Right lobe of liver (tissue), 6 donors: Measurements from ENCODE around the gene PTGES2. TPM values are rescaled to one million over a fixed set of nuclear protein-coding genes. Genes with fewer than 3 reads are reported as not detected.
"Not testable (repeated sequence)": the region's sequence is repeated elsewhere in the genome, so short reads cannot be mapped to it uniquely, and the experiment has no call there.

Source experiments
- ATAC-seq, 4 donors: fragments of 200-7000 bp; cut with Tn5 transposase; one replicate each; pipeline ENCODE4 v1.9.1; 2020; ENCODE audit warnings: mild to moderate bottlenecking in 4 of 4, moderate library complexity in 4 of 4
- DNase-seq, 3 donors: peaks; one replicate each; pipeline ENCODE4 v3.0.0-alpha.2; 2020
- H3K27ac ChIP-seq, 3 donors: fragments of 200-600 bp; one replicate each; pipeline ENCODE4 v1.8.0; 2022
- H3K27me3 ChIP-seq, 2 donors: fragments of 200-600 bp; one replicate each; pipeline ENCODE4 v1.8.0; 2022
- H3K36me3 ChIP-seq, 4 donors: fragments of 200-600 bp; sonication (generic) in 1 of 4; one replicate each; pipeline versions ENCODE4 v1.5.1 to v1.8.0; 2017 to 2022; ENCODE audit warnings: control low read depth in 1 of 4
- H3K4me1 ChIP-seq, 4 donors: fragments of 200-600 bp; sonication (generic) in 1 of 4; one replicate each; pipeline versions ENCODE4 v1.5.1 to v1.8.0; 2017 to 2022; ENCODE audit warnings: control low read depth in 1 of 4
- H3K4me3 ChIP-seq, 3 donors: fragments of 200-600 bp; one replicate each; pipeline ENCODE4 v1.8.0; 2022
- H3K9me3 ChIP-seq, 4 donors: fragments of 200-600 bp; sonication (generic) in 1 of 4; one replicate each; pipeline versions ENCODE4 v1.5.1 to v1.8.0; 2017 to 2022; ENCODE audit warnings: control low read depth in 1 of 4
- POLR2A ChIP-seq: fragments of 450-650 bp; IDR thresholded peaks from one replicate; pipeline ENCODE4 v1.6.1; 2017; ENCODE audit warnings: antibody characterized with exemption, mild to moderate bottlenecking
- WGBS: methylation state at CpG from one replicate; pipeline ENCODE4 v1.1.6; 2018; ENCODE audit warnings: low coverage, low lambda C conversion rate; ENCODE audit not compliant: insufficient coverage; ENCODE audit errors: missing lambda C conversion rate; 5-methylcytosine and 5-hydroxymethylcytosine counted together
- intact Hi-C, 2 donors: fragments of 100-400 bp; cut with DNase I; formaldehyde crosslinking; loops; one replicate each; pipeline versions ENCODE4 v1.11.2 to v1.14.1; 2022
- total RNA-seq, 6 experiments: library from RNA; depleted of rRNA in 2 of 6; stranded (reverse); fragments of >200 nt in 2 of 6; fragmentation: NEBNext Ultra II Directional in 3 of 6; extraction: Animal tissue kit (Norgen Biotek cat#: 25700) in 3 of 6; gene quantifications; one replicate each; pipeline versions ENCODE4 v1.1.0 to v1.2.4, GENCODE V29; 2016 to 2023
- TF ChIP-seq, protein P1 (sequence below), 4 donors: fragments of 200-600 bp in 3 of 4; fragments of 450-650 bp in 1 of 4; IDR thresholded peaks; one replicate each; pipeline versions ENCODE4 v1.5.1 to v1.8.0; 2016 to 2022; ENCODE audit warnings: antibody characterized with exemption in 4 of 4, mild to moderate bottlenecking in 2 of 4
- donor health status: DM: no; HTN: yes; CAD: no.
- donor health status: DM: no; HTN: no; CAD: no.
- donor health status: DM: no; HTN: no; CAD: no.
- donor health status: DM: no; HTN: yes; CAD: no.
- donor health status: DM: no; HTN: yes; CAD: no.

The PTGES2 gene
- total RNA-seq, 6 experiments from 2014 or later, result 27.2 to 67.2 (median 30.5) TPM

DNA sequence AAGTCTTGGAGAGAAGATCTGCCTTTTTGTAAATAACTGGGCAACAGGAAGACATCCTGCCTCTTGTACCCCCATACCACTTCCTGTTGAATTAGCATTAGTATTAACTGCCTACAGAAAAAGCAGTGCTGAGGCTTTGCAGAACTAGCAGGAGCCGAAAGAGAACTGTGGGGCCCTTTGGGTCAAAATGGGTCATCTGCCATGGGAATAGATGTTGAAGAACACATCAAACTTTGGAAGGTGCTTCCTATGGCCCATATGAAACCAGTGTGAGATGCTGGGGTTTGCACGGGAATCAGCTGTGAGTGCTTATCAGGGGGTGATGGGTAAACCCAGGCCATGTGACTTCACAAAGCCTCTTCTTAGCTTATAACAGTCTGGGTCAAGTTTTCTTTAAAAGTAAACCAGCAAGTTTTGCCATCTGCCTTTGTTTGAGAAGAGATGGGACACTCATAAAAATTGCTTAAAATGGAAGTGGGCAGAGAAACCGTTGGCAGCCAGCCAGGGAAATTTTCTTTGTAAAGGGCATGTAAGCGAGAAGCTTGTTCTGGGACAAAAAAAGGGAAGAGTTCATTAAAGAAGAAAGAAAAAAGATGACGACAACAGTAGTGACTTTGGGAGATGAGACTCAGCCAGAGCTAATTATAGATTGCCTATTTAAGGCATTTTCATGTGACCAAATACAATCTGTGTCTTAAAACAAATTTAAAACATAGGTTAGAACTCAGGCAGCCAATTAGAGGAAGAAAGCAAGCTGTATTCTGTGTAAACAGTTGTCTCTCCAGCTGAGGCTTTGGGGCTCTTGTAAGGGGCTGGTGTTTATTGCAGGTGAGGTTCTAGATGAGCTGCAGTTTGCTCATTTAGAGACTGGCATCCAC is 55.1 kb downstream of the PTGES2 start:
- ATAC-seq, result peak in 1 of 4 donors; percentile 6
- WGBS, result 1% methylated on average over 5 of the region's 5 CpGs
- no peaks in the 10 kb centered on the region for H3K27me3 ChIP-seq
- H3K4me3 ChIP-seq, result no peak overlapping the region
- no peaks in the 10 kb centered on the region for H3K36me3 ChIP-seq
- intact Hi-C loops, result no loop called here
- TF ChIP-seq, protein P1, sequence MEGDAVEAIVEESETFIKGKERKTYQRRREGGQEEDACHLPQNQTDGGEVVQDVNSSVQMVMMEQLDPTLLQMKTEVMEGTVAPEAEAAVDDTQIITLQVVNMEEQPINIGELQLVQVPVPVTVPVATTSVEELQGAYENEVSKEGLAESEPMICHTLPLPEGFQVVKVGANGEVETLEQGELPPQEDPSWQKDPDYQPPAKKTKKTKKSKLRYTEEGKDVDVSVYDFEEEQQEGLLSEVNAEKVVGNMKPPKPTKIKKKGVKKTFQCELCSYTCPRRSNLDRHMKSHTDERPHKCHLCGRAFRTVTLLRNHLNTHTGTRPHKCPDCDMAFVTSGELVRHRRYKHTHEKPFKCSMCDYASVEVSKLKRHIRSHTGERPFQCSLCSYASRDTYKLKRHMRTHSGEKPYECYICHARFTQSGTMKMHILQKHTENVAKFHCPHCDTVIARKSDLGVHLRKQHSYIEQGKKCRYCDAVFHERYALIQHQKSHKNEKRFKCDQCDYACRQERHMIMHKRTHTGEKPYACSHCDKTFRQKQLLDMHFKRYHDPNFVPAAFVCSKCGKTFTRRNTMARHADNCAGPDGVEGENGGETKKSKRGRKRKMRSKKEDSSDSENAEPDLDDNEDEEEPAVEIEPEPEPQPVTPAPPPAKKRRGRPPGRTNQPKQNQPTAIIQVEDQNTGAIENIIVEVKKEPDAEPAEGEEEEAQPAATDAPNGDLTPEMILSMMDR (IDR thresholded peaks at IDR 0.05), result no peak
- no peak for TF ChIP-seq POLR2A
- peaks cover 0 to 44% (median 20%) of the 10 kb centered on the region in 4 donors for H3K4me1 ChIP-seq
- H3K27ac ChIP-seq, result peak overlapping the region; percentile 75 to 86 (median 79)
- DNase-seq, result peak; percentile 65 to 81 (median 72)
- H3K9me3 ChIP-seq, result no peaks in the 10 kb centered on the region

DNA sequence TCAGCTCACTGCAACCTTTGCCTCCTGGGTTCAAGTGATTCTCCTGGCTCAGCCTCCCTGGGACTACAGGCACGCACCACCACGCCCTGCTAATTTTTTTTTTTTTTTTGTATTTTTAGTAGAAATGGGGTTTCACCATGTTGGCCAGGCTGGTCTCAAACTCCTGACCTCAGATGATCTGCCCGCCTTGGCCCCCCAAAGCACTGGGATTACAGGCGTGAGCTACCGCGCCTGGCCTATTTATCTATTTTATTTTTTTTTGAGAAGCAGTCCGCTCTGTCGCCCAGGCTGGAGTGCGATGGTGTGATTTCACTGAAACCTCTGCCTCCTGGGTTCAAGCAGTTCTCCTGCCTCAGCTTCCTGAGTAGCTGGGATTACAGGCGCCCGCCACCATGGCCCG is 56.1 kb downstream of the PTGES2 start:
- peak overlapping the region; percentile 75 to 86 (median 79) for H3K27ac ChIP-seq
- H3K36me3 ChIP-seq, DNase-seq, intact Hi-C loops, ATAC-seq, H3K27me3 ChIP-seq, H3K4me3 ChIP-seq, H3K9me3 ChIP-seq: not testable (repeated sequence)
- 59% methylated on average over 10 of the region's 12 CpGs for whole genome bisulfite sequencing
- peaks cover 0 to 48% (median 23%) of the 10 kb centered on the region in 4 donors for H3K4me1 ChIP-seq

DNA sequence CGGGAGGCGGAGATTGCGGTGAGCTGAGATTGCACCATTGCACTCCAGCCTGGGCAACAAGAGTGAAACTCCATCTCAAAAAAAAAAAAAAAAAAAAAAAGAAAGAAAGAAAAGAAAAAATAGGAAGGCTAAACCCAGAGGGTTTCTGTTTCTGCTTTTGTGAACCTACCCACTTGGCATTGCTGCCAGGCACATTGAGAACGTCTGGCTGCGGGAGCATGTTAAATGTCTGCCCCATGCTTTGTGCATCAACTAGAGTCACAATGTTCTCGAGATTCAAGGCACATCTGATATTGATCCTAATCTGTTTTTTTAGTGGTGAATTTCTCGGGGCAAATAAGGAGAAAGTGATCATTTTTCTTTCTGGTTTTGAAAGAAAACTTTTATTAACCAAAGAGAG is 56.7 kb downstream of the PTGES2 start:
- ATAC-seq (no peak), DNase-seq (no peak)
- Histone ChIP-seq H3K27me3 (no peaks in the 10 kb centered on the region), H3K4me3 (no peak overlapping the region), H3K4me1 (peaks cover 0 to 54% (median 29%) of the 10 kb centered on the region in 4 donors), H3K36me3 (no peaks in the 10 kb centered on the region), H3K27ac (peak overlapping the region in 2 of 3 donors; percentile 79 to 86), H3K9me3 (no peaks in the 10 kb centered on the region)
- intact Hi-C loops, result no loop called here
- WGBS, result 31% methylated on average over 7 of the region's 7 CpGs
- no peak for TF ChIP-seq POLR2A
- TF ChIP-seq, protein P1 (IDR thresholded peaks at IDR 0.05), result no peak

Other genes starting within 250 kb of the PTGES2 start
- gene ST6GALNAC6, start 228.1 kb downstream of the PTGES2 start, total RNA-seq, result 10 to 100 TPM; 22.5 to 40.3 (median 29.8) TPM
- 10 to 100 TPM in 3 of 6 experiments, 1 to 10 TPM in 3; 3.2 to 23.8 (median 11.2) TPM for gene ST6GALNAC4, start 210.7 kb downstream of the PTGES2 start, total RNA-seq
- under 1 TPM in 3 of 6 experiments, not detected in 3; 0.58 to 0.81 (median 0.70) TPM for gene PIP5KL1, start 197.0 kb downstream of the PTGES2 start, total RNA-seq
- 10 to 100 TPM; 10.6 to 19.1 (median 13.9) TPM for gene DPM2, start 189.9 kb downstream of the PTGES2 start, total RNA-seq
- gene EEIG1, start 146.7 kb downstream of the PTGES2 start, total RNA-seq, result 10 to 100 TPM in 5 of 6 experiments, 1 to 10 TPM in 1; 9.7 to 54.1 (median 23.6) TPM
- 1 to 10 TPM; 3.9 to 6.8 (median 5.7) TPM for gene NAIF1, start 60.4 kb downstream of the PTGES2 start, total RNA-seq
- gene SLC25A25, start 59.5 kb downstream of the PTGES2 start, total RNA-seq, result 10 to 100 TPM; 21.2 to 81.5 (median 53.3) TPM
- 10 to 100 TPM in 4 of 6 experiments, 1 to 10 TPM in 2; 2.7 to 81.8 (median 18.1) TPM for gene LCN2, start 21.7 kb upstream of the PTGES2 start, total RNA-seq
- 100 to 1,000 TPM in 2 of 6 experiments, 10 to 100 TPM in 4; 13.5 to 192 (median 17.7) TPM for gene BBLN, start 32.5 kb upstream of the PTGES2 start, total RNA-seq
- gene CIZ1, start 63.8 kb upstream of the PTGES2 start, total RNA-seq, result 10 to 100 TPM; 15.9 to 33.5 (median 24.0) TPM
- 1 to 10 TPM in 4 of 6 experiments, under 1 TPM in 2; 0.43 to 3.1 (median 1.8) TPM for gene DNM1, start 75.7 kb upstream of the PTGES2 start, total RNA-seq
- gene GOLGA2, start 148.3 kb upstream of the PTGES2 start, total RNA-seq, result 10 to 100 TPM; 25.0 to 53.0 (median 35.5) TPM
- gene SWI5, start 148.5 kb upstream of the PTGES2 start, total RNA-seq, result 10 to 100 TPM; 10.8 to 17.3 (median 14.3) TPM
- gene TRUB2, start 194.7 kb upstream of the PTGES2 start, total RNA-seq, result 10 to 100 TPM; 16.7 to 35.5 (median 24.5) TPM
- gene COQ4, start 195.1 kb upstream of the PTGES2 start, total RNA-seq, result 10 to 100 TPM; 22.3 to 67.5 (median 30.3) TPM
- 10 to 100 TPM; 15.8 to 97.3 (median 24.1) TPM for gene SLC27A4, start 212.8 kb upstream of the PTGES2 start, total RNA-seq
- 10 to 100 TPM; 16.6 to 25.9 (median 22.2) TPM for gene URM1, start 243.6 kb upstream of the PTGES2 start, total RNA-seq